T-helper 2 cell treated with Interferon-gamma antibody and Interleukin-4, amounts not matched to agents 100 ng/mL and 5 ng/mL, for 36 hours (primary cell): ENCODE measurements around the gene NASP. TPM values are rescaled to one million over a fixed set of nuclear protein-coding genes. Genes with fewer than 3 reads are reported as not detected.

Experiments
- intact Hi-C: fragments of 100-400 bp; cut with micrococcal nuclease; formaldehyde crosslinking; loops from one replicate; pipeline ENCODE4 v1.15.1; 2023
- total RNA-seq: library from RNA; stranded (reverse); gene quantifications from 2 replicates; pipeline ENCODE4 v1.2.3, GENCODE V29; 2022

The NASP gene
- total RNA-seq, 1 donor from 2014 or later = 216 TPM

DNA sequence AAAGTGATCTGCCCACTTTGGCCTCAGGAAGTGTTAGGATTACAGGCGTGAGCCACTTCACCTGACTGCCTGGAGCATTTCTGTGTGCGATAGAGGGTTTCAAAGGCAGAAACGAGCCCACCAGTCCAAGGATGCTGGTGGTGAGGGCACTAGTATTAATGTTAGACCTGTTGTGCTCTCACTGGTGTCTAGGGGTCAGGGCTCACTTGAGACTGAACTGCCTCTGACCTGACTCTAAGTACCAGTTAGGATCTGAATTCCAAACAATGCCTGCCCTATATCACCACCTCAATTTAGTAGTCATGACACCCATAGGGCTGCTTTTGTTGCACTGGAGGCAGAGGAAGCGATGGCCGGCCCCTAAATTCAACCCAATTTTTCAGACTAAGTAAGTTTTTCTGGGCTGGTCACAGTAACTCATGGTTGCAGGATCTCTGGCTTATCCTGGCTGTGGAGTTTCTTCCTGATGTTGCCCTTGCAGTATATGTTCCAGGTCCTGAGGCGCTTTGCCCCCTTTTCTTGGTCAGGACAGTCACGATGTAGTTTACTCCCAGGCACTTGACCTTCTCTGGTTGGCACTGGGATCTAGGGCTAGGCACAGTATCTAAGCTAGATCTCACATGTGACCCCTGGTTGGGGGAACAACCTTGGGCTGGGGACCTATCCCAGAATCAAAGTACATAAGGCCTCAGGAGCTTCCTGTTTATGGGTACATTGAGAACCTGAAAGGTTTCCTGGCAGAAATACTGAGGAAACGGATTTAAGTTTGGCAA lies 35.5 kb downstream of the NASP start:
- intact Hi-C loops = no loop called here

- intact Hi-C loops = no loop called here
Measured at GRCh38 chr1:45620588-45621500, 37.0 kb downstream of the NASP start.

GRCh38 chr1:45621501-45621836 lies 37.6 kb downstream of the NASP start:
- intact Hi-C loops = no loop called here

DNA sequence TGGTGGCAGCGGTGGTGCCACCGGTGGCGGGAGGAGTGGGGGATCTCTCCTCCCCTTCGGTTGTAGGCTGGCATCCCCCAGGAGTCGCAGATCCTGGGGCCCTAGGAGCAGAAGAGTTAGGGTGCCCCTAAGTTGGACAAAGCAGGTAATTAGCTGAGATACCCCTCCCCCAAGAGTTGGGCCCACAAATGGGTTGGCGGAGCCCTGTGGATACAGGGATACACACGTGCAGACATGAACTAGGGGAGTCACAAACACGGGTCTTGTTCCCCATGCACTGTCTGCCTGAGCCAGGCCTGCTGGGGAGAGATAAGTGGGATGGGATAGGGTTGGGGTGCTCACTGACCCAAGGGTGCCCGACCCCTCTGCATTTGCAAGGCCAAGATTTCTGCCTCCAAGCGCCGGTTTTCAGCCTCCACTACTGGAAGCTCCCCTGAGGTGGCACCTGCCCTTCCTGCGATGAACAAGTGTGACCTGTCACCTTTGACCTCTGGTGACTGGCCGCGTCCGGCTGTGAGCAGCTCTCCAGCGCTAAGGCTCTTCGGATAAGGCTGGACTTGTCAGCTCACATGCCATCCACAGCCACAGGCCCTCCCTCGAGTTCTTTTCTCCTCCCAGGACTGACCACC lies 38.2 kb downstream of the NASP start:
- intact Hi-C loops = no loop called here

- intact Hi-C loops = no loop called here
Measured at GRCh38 chr1:45622524-45623394, 38.9 kb downstream of the NASP start.

- intact Hi-C loops = no loop called here
Measured at GRCh38 chr1:45623972-45624371, 40.1 kb downstream of the NASP start, which contains the start of gene CCDC17. TSS of gene CCDC17 (minus strand) at chr1:45624054. CDS start at chr1:45623909, 145 bp downstream.

- intact Hi-C loops = no loop called here
Measured at GRCh38 chr1:45629035-45629434, 45.2 kb downstream of the NASP start.

DNA sequence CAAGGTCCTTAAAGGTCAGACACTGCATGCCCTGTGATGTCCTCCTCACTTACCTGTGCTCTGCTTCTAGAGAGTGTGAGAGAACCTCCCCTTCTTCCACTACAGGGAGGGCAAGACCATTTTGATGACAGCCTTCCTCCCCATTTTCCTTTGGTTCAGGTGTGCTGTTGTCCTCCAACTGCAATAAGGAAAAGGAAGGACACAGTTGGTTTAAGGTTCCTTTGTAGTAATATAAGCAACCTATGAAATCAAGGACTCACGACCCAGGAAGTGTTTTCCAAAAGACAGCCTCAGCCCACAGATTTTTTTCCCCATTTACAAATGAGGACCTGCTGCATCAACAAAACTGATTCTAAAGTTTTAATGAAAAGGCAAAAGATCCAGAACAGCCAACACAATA lies 46.6 kb downstream of the NASP start:
- intact Hi-C loops = no loop called here

GRCh38 chr1:45635211-45635610 lies 51.4 kb downstream of the NASP start:
- intact Hi-C loops = no loop called here

DNA sequence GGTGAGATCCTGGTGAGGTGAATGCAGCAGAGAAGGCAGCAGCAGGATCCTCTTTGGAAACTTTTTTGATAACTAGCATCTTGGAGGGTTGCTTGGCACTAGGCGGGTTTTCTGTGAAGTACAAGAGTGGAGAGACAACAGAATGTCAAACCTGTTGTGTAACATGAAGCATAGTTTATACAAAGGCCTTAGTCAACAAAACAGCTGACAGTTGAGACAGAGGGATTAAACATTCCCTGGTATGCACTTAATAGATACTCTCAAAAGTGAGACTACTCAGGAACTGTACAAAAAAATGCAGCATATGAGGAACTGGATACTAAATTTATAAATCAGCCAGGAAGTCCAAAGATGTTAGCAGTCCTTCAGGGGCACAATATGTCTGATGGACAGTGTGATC lies 56.5 kb downstream of the NASP start:
- intact Hi-C loops = loop anchor here (10.0 kb wide), 1 partner anchor 205 kb away; no protein-coding TSS in a partner anchor

GRCh38 chr1:45643321-45643720 lies 59.5 kb downstream of the NASP start:
- intact Hi-C loops = loop anchor here (10.0 kb wide), 1 partner anchor 201 kb away; no protein-coding TSS in a partner anchor

- intact Hi-C loops = loop anchor here (10.0 kb wide), 1 partner anchor 201 kb away; no protein-coding TSS in a partner anchor
Measured at GRCh38 chr1:45643978-45644377, 60.1 kb downstream of the NASP start.

- intact Hi-C loops = loop anchor here (10.0 kb wide), 1 partner anchor 200 kb away; no protein-coding TSS in a partner anchor
Measured at GRCh38 chr1:45644661-45645060, 60.8 kb downstream of the NASP start.

- intact Hi-C loops = loop anchor here (10.0 kb wide), 1 partner anchor 197 kb away; no protein-coding TSS in a partner anchor
Measured at GRCh38 chr1:45647248-45648021, 63.6 kb downstream of the NASP start.

GRCh38 chr1:45654540-45655280 lies 70.9 kb downstream of the NASP start:
- intact Hi-C loops = no loop called here

DNA sequence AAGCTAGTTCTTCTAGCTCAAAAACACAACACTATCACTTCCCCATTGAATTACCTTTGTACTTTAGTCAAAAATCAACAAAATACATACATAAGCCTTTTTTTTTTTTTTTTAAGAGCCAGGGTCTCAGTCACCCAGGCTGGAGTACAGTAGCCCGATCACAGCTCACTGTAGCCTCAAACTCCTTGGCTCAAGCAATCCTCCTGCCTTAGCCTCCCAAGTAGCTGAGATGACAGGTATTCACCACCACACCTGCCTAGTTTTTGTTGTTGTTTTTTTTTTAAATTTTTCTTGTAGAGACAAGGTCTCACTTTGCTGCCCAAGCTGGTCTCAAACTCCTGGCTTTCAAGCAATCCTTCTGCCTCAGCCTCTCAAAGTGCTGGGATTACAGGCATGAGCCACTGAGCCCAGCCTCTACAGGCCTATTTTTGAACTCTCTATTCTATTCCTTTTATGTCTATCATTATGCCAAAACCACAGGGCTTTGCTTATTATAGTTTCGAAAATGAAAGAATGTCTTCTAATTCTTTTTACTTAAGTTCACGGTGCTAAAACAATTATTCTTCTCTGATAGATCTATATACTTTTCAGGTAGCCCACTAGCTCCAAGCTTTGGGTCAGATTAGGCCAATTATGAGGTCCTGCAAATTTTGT lies 72.9 kb downstream of the NASP start:
- intact Hi-C loops = no loop called here

- intact Hi-C loops = no loop called here
Measured at GRCh38 chr1:45658171-45658570, 74.3 kb downstream of the NASP start.

DNA sequence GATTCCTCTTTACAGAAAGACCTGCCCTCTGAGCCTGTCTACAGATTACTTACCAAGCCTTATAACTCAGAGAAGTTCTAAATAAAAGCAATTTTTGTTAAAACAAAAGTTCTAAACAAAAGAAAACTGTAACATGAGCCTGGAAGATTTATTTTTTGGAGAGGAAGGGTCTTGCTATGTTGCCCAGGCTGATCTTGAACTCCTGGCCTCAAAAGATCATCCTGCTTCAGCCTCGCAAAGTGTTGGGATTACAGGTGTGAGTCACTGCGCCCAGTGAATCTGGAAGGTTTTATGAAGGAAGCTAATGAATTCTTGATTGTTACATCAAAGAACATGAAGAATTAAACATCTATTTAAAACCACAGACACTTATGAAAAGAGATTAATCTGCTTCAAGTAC lies 75.4 kb downstream of the NASP start:
- intact Hi-C loops = no loop called here

- intact Hi-C loops = no loop called here
Measured at GRCh38 chr1:45660336-45660735, 76.5 kb downstream of the NASP start.
